ENCODE data around the gene DMBX1. TPM values are rescaled to one million over a fixed set of nuclear protein-coding genes. Genes with fewer than 3 reads are reported as not detected.

DMBX1 gene
- total and polyA plus RNA-seq, 8 donors = not detected

DNA sequence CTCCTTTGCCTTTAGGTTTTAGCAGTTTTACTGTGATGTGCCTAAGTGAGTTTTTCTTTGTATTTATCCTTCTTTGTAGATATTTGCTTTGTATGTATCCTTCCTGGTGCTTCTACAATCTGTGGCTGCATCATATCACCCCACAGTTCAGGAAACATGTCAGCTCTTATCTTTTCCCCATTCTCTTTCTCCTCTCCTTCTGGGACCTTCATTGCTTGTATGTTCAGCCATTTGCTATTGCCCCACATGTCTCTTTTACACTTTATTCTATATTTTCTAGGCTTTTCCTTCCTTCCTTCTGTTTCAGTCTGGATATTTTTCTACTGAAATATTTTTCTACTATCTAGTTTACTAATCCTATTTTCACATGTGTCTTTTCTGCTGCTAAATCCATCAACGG, 46.9 kb downstream of the DMBX1 start:
- peaks cover 0 to 52% (median 11%) of the 10 kb centered on the region in 3 donors for H3K27me3 ChIP-seq
- no peak for DNase-seq
- no peaks in the 10 kb centered on the region for H3K9me3 ChIP-seq
- H3K27ac ChIP-seq = no peak overlapping the region
- 94 to 97% (median 95%) methylated on average over 1 of the region's 1 CpG for WGBS, 5 donors
- peaks cover 4 to 14% (median 6%) of the 10 kb centered on the region in 4 donors for H3K4me1 ChIP-seq
- H3K36me3 ChIP-seq = no peaks in the 10 kb centered on the region
- no peak overlapping the region for H3K4me3 ChIP-seq
- intact Hi-C loops (cut with DNase I; ENCODE audit: low total_unique reads) = no loop called here
- TF ChIP-seq EP300 (IDR thresholded peaks at IDR 0.05) = no peak
- TF ChIP-seq POLR2A (IDR thresholded peaks at IDR 0.05) = no peak
- no peak for TF ChIP-seq POLR2AphosphoS5 (IDR thresholded peaks at IDR 0.05)
- TF ChIP-seq, protein P1, sequence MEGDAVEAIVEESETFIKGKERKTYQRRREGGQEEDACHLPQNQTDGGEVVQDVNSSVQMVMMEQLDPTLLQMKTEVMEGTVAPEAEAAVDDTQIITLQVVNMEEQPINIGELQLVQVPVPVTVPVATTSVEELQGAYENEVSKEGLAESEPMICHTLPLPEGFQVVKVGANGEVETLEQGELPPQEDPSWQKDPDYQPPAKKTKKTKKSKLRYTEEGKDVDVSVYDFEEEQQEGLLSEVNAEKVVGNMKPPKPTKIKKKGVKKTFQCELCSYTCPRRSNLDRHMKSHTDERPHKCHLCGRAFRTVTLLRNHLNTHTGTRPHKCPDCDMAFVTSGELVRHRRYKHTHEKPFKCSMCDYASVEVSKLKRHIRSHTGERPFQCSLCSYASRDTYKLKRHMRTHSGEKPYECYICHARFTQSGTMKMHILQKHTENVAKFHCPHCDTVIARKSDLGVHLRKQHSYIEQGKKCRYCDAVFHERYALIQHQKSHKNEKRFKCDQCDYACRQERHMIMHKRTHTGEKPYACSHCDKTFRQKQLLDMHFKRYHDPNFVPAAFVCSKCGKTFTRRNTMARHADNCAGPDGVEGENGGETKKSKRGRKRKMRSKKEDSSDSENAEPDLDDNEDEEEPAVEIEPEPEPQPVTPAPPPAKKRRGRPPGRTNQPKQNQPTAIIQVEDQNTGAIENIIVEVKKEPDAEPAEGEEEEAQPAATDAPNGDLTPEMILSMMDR (IDR thresholded peaks at IDR 0.05) = no peak

DNA sequence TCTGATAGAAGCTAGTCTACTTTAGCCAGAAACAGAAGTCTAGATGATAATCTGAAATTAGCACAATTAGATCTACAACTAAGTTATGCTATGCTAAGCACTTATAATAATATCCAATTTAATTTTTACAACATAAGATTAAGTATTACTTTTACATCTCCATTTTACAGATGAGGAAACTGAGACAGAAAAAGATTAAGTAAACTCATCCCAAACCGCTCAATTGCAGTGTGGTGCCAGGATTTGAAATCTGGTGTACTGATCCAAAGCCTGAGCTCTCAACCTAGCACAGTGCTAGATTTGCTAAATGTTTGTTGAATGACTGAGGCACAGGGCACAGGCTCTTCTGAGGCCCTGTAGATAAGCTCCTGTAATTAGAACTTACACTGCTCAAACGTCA, 48.0 kb downstream of the DMBX1 start:
- Histone ChIP-seq H3K36me3 (no peaks in the 10 kb centered on the region), H3K27me3 (peaks cover 0 to 47% (median 11%) of the 10 kb centered on the region in 3 donors), H3K4me3 (no peak overlapping the region), H3K9me3 (no peaks in the 10 kb centered on the region), H3K4me1 (peaks cover 3 to 11% (median 6%) of the 10 kb centered on the region in 4 donors), H3K27ac (no peak overlapping the region)
- no peak for TF ChIP-seq EP300 (IDR thresholded peaks at IDR 0.05)
- no peak for TF ChIP-seq POLR2AphosphoS5 (IDR thresholded peaks at IDR 0.05)
- TF ChIP-seq POLR2A (IDR thresholded peaks at IDR 0.05) = no peak
- TF ChIP-seq, protein P1 (IDR thresholded peaks at IDR 0.05) = no peak
- intact Hi-C loops (cut with DNase I; ENCODE audit: low total_unique reads) = no loop called here
- 61 to 78% (median 65%) methylated on average over 2 of the region's 2 CpGs for WGBS, 5 donors
- no peak for DNase-seq

DNA sequence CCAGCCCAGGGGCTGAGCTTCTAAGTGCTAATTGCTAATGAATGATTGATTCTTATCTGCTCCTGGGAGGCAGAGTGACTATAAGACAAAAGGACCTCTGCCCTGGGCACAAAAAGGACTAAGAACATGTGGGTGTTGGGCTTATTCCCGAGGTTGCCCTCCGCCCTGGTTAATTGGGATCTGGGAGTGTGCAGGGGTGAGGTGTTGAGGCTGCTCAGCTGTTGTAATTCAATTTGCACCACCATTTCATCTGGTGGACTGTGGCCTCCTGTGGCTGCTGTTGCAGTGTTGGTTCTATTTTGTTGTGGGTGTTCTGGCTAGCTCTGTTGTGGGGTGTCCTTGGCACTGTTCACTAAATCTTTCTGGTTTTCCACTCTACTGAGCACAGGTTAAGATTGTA, 48.5 kb downstream of the DMBX1 start:
- intact Hi-C loops (cut with DNase I; ENCODE audit: low total_unique reads) = no loop called here
- no peak for DNase-seq
- WGBS, 5 donors = 65 to 71% (median 70%) methylated on average over 2 of the region's 2 CpGs
- H3K4me3 ChIP-seq = no peak overlapping the region
- peaks cover 0 to 49% (median 14%) of the 10 kb centered on the region in 3 donors for H3K27me3 ChIP-seq
- H3K4me1 ChIP-seq = peaks cover 0 to 7% (median 6%) of the 10 kb centered on the region in 4 donors
- no peak for TF ChIP-seq POLR2A (IDR thresholded peaks at IDR 0.05)
- no peak for TF ChIP-seq EP300 (IDR thresholded peaks at IDR 0.05)
- TF ChIP-seq, protein P1 (IDR thresholded peaks at IDR 0.05) = no peak
- TF ChIP-seq POLR2AphosphoS5 (IDR thresholded peaks at IDR 0.05) = no peak
- H3K9me3 ChIP-seq = no peaks in the 10 kb centered on the region
- no peak overlapping the region for H3K27ac ChIP-seq
- H3K36me3 ChIP-seq = no peaks in the 10 kb centered on the region

Other genes starting within 250 kb of the DMBX1 start
- gene RAD54L, start 242.1 kb upstream of the DMBX1 start, total RNA-seq = 10 to 100 TPM in 2 of 5 donors, 1 to 10 TPM in 2, under 1 TPM in 1; 0.45 to 99.6 (median 3.9) TPM
- 1 to 10 TPM; 2.6 to 6.5 (median 3.2) TPM for gene RAD54L, start 242.1 kb upstream of the DMBX1 start, polyA plus RNA-seq
- 100 to 1,000 TPM in 1 of 5 donors, 10 to 100 TPM in 4; 21.6 to 110 (median 61.9) TPM for gene LRRC41, start 186.2 kb upstream of the DMBX1 start, total RNA-seq
- 10 to 100 TPM; 22.3 to 28.7 (median 22.7) TPM for gene LRRC41, start 186.2 kb upstream of the DMBX1 start, polyA plus RNA-seq
- gene UQCRH, start 186.1 kb upstream of the DMBX1 start, total RNA-seq = 100 to 1,000 TPM; 200 to 379 (median 296) TPM
- 100 to 1,000 TPM; 632 to 710 (median 677) TPM for gene UQCRH, start 186.1 kb upstream of the DMBX1 start, polyA plus RNA-seq
- 10 to 100 TPM in 3 of 5 donors, 1 to 10 TPM in 2; 1.2 to 56.7 (median 15.4) TPM for gene NSUN4, start 149.0 kb upstream of the DMBX1 start, total RNA-seq
- gene NSUN4, start 149.0 kb upstream of the DMBX1 start, polyA plus RNA-seq = 10 to 100 TPM in 1 of 3 donors, 1 to 10 TPM in 2; 6.6 to 15.4 (median 7.4) TPM
- 100 to 1,000 TPM in 2 of 5 donors, 10 to 100 TPM in 3; 25.3 to 419 (median 52.9) TPM for gene FAAH, start 95.5 kb upstream of the DMBX1 start, total RNA-seq
- gene FAAH, start 95.5 kb upstream of the DMBX1 start, polyA plus RNA-seq = 10 to 100 TPM; 42.8 to 45.3 (median 45.0) TPM
- not detected for gene KNCN, start 61.8 kb downstream of the DMBX1 start, total RNA-seq
- gene KNCN, start 61.8 kb downstream of the DMBX1 start, polyA plus RNA-seq = not detected
- 100 to 1,000 TPM in 1 of 5 donors, 10 to 100 TPM in 4; 35.0 to 182 (median 43.7) TPM for gene MKNK1, start 114.4 kb downstream of the DMBX1 start, total RNA-seq
- gene MKNK1, start 114.4 kb downstream of the DMBX1 start, polyA plus RNA-seq = 10 to 100 TPM; 21.2 to 32.4 (median 29.1) TPM
- 10 to 100 TPM in 4 of 5 donors, 1 to 10 TPM in 1; 8.4 to 27.2 (median 15.2) TPM for gene MOB3C, start 127.0 kb downstream of the DMBX1 start, total RNA-seq
- 10 to 100 TPM; 10.2 to 12.0 (median 10.4) TPM for gene MOB3C, start 127.0 kb downstream of the DMBX1 start, polyA plus RNA-seq
- gene ATPAF1, start 178.5 kb downstream of the DMBX1 start, total RNA-seq = 10 to 100 TPM; 32.6 to 88.8 (median 49.0) TPM
- 10 to 100 TPM; 36.5 to 39.6 (median 39.0) TPM for gene ATPAF1, start 178.5 kb downstream of the DMBX1 start, polyA plus RNA-seq
- not detected for gene TEX38, start 182.0 kb downstream of the DMBX1 start, total RNA-seq
- not detected for gene TEX38, start 182.0 kb downstream of the DMBX1 start, polyA plus RNA-seq
- 100 to 1,000 TPM in 3 of 5 donors, 10 to 100 TPM in 2; 45.5 to 164 (median 138) TPM for gene EFCAB14, start 229.3 kb downstream of the DMBX1 start, total RNA-seq
- gene EFCAB14, start 229.3 kb downstream of the DMBX1 start, polyA plus RNA-seq = 10 to 100 TPM; 19.6 to 59.6 (median 37.2) TPM

Data from stomach (tissue), 9 donors.